SK-N-SH (cell line): Measurements from ENCODE around the gene SLC12A7. TPM values are rescaled to one million over a fixed set of nuclear protein-coding genes. Genes with fewer than 3 reads are reported as not detected.

Experiments
- CTCF ChIA-PET: fragments of 300-600, 350-600 bp; formaldehyde crosslinking; extraction: SDS; loops from one replicate; lab custom pipeline; 2021; lab: Yijun Ruan, JAX
- POLR2A ChIA-PET: fragments of 350-600 bp; sonication (Branson Sonifier 250); formaldehyde crosslinking; extraction: SDS; loops from one replicate; lab custom pipeline; 2020; ENCODE audit warnings: antibody characterized with exemption, inconsistent platforms; lab: Yijun Ruan, JAX
- DNase-seq: peaks from one replicate; pipeline ENCODE4 v3.0.0; 2012
- H2AFZ ChIP-seq: fragments of 200-600 bp; sonication (generic); 2 replicates; pipeline ENCODE4 v1.8.1; 2016; ENCODE audit warnings: antibody characterized with exemption, mild to moderate bottlenecking, low read depth
- H3F3A ChIP-seq: fragments of 200-600 bp; sonication (generic); replicated peaks from 2 replicates; pipeline ENCODE3; 2016; ENCODE audit warnings: antibody characterized with exemption, mild to moderate bottlenecking; ENCODE audit not compliant: insufficient read depth
- H3K27ac ChIP-seq, 2 experiments: fragments of 200-500 bp in 1 of 2; fragments of 200-600 bp in 1 of 2; sonication (Bioruptor generic) in 1 of 2; sonication (generic), shearing (Covaris generic) in 1 of 2; 2 replicates each; pipeline versions ENCODE4 v1.5.1 to v1.6.1; 2014 to 2016; ENCODE audit warnings: low read depth in 2 of 2, inconsistent platforms in 1 of 2, low read length in 1 of 2, mild to moderate bottlenecking in 1 of 2, mixed read lengths in 1 of 2
- H3K27me3 ChIP-seq: fragments of 200-600 bp; sonication (generic), shearing (Covaris generic); 2 replicates; pipeline ENCODE4 v1.6.1; 2016; ENCODE audit warnings: mixed run types; ENCODE audit not compliant: insufficient read depth
- H3K36me3 ChIP-seq, 2 experiments: fragments of 200-500 bp in 1 of 2; fragments of 200-600 bp in 1 of 2; sonication (Bioruptor generic) in 1 of 2; sonication (generic) in 1 of 2; replicated peaks in 1 of 2; 2 replicates each; pipeline versions ENCODE3 to v1.5.1; 2014 to 2016; ENCODE audit warnings: low read length in 1 of 2, mild to moderate bottlenecking in 1 of 2; ENCODE audit not compliant: insufficient read depth in 2 of 2, control insufficient read depth in 1 of 2
- H3K4me1 ChIP-seq, 2 experiments: fragments of 200-500 bp in 1 of 2; fragments of 200-600 bp in 1 of 2; sonication (Bioruptor generic) in 1 of 2; sonication (generic), shearing (Covaris generic) in 1 of 2; 2 replicates each; pipeline versions ENCODE4 v1.5.1 to v1.6.1; 2014 to 2016; ENCODE audit warnings: low read depth in 1 of 2, low read length in 1 of 2, mixed run types in 1 of 2; ENCODE audit not compliant: insufficient read depth in 2 of 2, control insufficient read depth in 1 of 2
- H3K4me2 ChIP-seq: fragments of 200-600 bp; sonication (generic), shearing (Covaris generic); 2 replicates; pipeline ENCODE4 v1.6.1; 2017; ENCODE audit warnings: mixed run types
- H3K4me3 ChIP-seq, 2 experiments: fragments of 200-500 bp in 1 of 2; fragments of 200-600 bp in 1 of 2; sonication (Bioruptor generic) in 1 of 2; sonication (generic), shearing (Covaris generic) in 1 of 2; 2 replicates each; pipeline versions ENCODE4 v1.5.1 to v1.8.1; 2014 to 2016; ENCODE audit warnings: low read depth in 2 of 2, inconsistent platforms in 1 of 2, low read length in 1 of 2, mild to moderate bottlenecking in 1 of 2, mixed read lengths in 1 of 2, moderate library complexity in 1 of 2
- H3K79me2 ChIP-seq: fragments of 200-600 bp; sonication (generic); 2 replicates; pipeline ENCODE4 v1.8.1; 2017; ENCODE audit warnings: mild to moderate bottlenecking; ENCODE audit not compliant: insufficient read depth
- H3K9ac ChIP-seq: fragments of 200-600 bp; sonication (generic); 2 replicates; pipeline ENCODE4 v1.6.1; 2017; ENCODE audit warnings: mixed run types
- H3K9me2 ChIP-seq: fragments of 200-600 bp; sonication (generic); 2 replicates; pipeline ENCODE4 v1.6.1; 2017; ENCODE audit warnings: mixed run types
- H3K9me3 ChIP-seq: fragments of 200-600 bp; sonication (generic); 2 replicates; pipeline ENCODE4 v1.6.1; 2017; ENCODE audit warnings: mixed run types, mild to moderate bottlenecking, moderate library complexity
- H4K20me1 ChIP-seq: fragments of 200-600 bp; sonication (generic); 2 replicates; pipeline ENCODE4 v1.6.1; 2017; ENCODE audit warnings: mild to moderate bottlenecking, mixed run types; ENCODE audit not compliant: insufficient read depth
- CTCF ChIP-seq: fragments of 200-600 bp; sonication (generic); IDR thresholded peaks from 2 replicates; pipeline ENCODE4 v1.6.1; 2017; ENCODE audit warnings: antibody characterized with exemption, mild to moderate bottlenecking, moderate library complexity
- ELF1 ChIP-seq: IDR thresholded peaks from 2 replicates; pipeline ENCODE4 v1.4.0; 2012
- FOXJ3 ChIP-seq: sonication (generic); formaldehyde crosslinking; IDR thresholded peaks from 2 replicates; pipeline ENCODE4 v1.5.1; 2020; ENCODE audit warnings: mild to moderate bottlenecking, missing genetic modification reagents
- FOXM1 ChIP-seq: IDR thresholded peaks from 2 replicates; pipeline ENCODE4 v1.4.0; 2012; ENCODE audit warnings: low read depth, mild to moderate bottlenecking
- GABPA ChIP-seq: IDR thresholded peaks from 2 replicates; pipeline ENCODE4 v1.4.0; 2012; ENCODE audit warnings: low read depth, mild to moderate bottlenecking
- GATA2 ChIP-seq: sonication (generic); formaldehyde crosslinking; IDR thresholded peaks from 2 replicates; pipeline ENCODE4 v1.5.0; 2020; ENCODE audit warnings: mild to moderate bottlenecking, missing genetic modification reagents
- IRF3 ChIP-seq: fragments of 150-350 bp; IDR thresholded peaks from 2 replicates; pipeline ENCODE4 v1.6.1; 2016; ENCODE audit warnings: mild to moderate bottlenecking, low read depth, low read length
- JUND ChIP-seq: IDR thresholded peaks from 2 replicates; pipeline ENCODE4 v1.4.0; 2012
- MEF2A ChIP-seq: IDR thresholded peaks from 2 replicates; pipeline ENCODE4 v1.4.0; 2012; ENCODE audit warnings: low read depth, borderline replicate concordance
- MXI1 ChIP-seq: IDR thresholded peaks from 2 replicates; pipeline ENCODE4 v1.6.1; 2012; ENCODE audit warnings: mild to moderate bottlenecking, low read depth, low read length, improper control_type of control experiment
- NFIC ChIP-seq: IDR thresholded peaks from 2 replicates; pipeline ENCODE4 v1.4.0; 2012; ENCODE audit warnings: borderline replicate concordance
- NRF1 ChIP-seq: IDR thresholded peaks from 2 replicates; pipeline ENCODE4 v1.6.1; 2012; ENCODE audit warnings: low read depth, mild to moderate bottlenecking, low read length
- REST ChIP-seq: IDR thresholded peaks from 2 replicates; pipeline ENCODE4 v1.6.1; 2012; ENCODE audit warnings: mild to moderate bottlenecking, low read depth, low read length, moderate library complexity
- SIN3A ChIP-seq: IDR thresholded peaks from 2 replicates; pipeline ENCODE4 v1.6.1; 2012; ENCODE audit warnings: low read depth, mild to moderate bottlenecking, low read length, moderate library complexity, borderline replicate concordance
- SMC3 ChIP-seq: IDR thresholded peaks from 2 replicates; pipeline ENCODE4 v1.6.1; 2012; ENCODE audit warnings: low read depth, low read length, improper control_type of control experiment
- TCF12 ChIP-seq: IDR thresholded peaks from 2 replicates; pipeline ENCODE4 v1.4.0; 2012
- TEAD4 ChIP-seq: IDR thresholded peaks from 2 replicates; pipeline ENCODE4 v1.4.0; 2012; ENCODE audit warnings: mild to moderate bottlenecking, borderline replicate concordance; ENCODE audit not compliant: insufficient read depth
- USF1 ChIP-seq: IDR thresholded peaks from 2 replicates; pipeline ENCODE4 v1.4.0; 2012; ENCODE audit warnings: low read depth, borderline replicate concordance
- YY1 ChIP-seq: IDR thresholded peaks from 2 replicates; pipeline ENCODE4 v1.4.0; 2012; ENCODE audit warnings: low read depth, mild to moderate bottlenecking
- WGBS: methylation state at CpG from one replicate; pipeline ENCODE4 v1.1.6; 2017; ENCODE audit warnings: low lambda C conversion rate; 5-methylcytosine and 5-hydroxymethylcytosine counted together
- polyA plus RNA-seq, 3 experiments: library from polyadenylated mRNA; depleted of rRNA; stranded (reverse); fragments of >200 nt; gene quantifications; 2 replicates each; pipeline ENCODE4 v1.2.3, GENCODE V29; 2012

SLC12A7 gene
- polyA plus RNA-seq, 1 of the 3 experiments (the other 2 are of a cell fraction): 2.6 TPM

GRCh38 chr5:1012313-1012841 is 99.5 kb downstream of the SLC12A7 start:
- H4K20me1 ChIP-seq: no peaks in the 10 kb centered on the region

DNA sequence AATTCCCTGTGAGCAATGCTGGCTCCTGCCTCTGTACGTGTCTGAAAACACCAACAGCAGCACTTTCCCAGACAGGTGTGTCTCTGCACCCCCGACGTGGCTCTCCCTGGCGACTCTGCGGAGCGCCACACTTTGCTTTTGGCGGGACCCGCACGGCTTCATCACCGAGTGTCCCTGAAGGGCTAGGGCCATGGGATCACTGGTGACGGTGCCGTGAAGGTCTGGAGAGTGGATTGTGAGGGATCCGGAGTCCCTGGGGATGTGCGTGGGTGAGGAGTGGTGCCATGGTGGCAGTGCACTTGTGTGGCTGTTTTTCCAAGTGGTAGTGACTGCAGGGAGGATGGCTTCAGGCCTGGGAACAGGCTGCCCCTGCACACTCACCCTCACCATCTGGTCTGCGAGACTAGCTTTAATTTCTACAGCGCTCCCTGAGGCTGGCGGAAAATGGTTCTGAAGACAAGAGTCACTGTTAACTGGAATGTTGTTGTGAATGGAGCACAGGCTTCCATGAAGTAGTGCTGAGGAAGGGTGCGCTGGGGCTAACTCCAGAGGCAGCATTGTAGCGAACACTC is 100.0 kb downstream of the SLC12A7 start:
- no peaks in the 10 kb centered on the region for H3K9me2 ChIP-seq
- H2AFZ ChIP-seq: no peak overlapping the region
- ChIA-PET CTCF (interaction anchor here (0.7 to 6.5 kb wide), 5 partner anchors 63 to 156 kb away, joined by 3 to 44 read pairs (median 4); no protein-coding TSS in a partner anchor), POLR2A (no interaction called here)
- WGBS: 56% methylated on average over 9 of the region's 19 CpGs
- H4K20me1 ChIP-seq: no peaks in the 10 kb centered on the region
- no peak overlapping the region for H3K4me2 ChIP-seq
- no peaks in the 10 kb centered on the region for H3K36me3 ChIP-seq
- H3K4me3 ChIP-seq: no peak overlapping the region
- no peaks in the 10 kb centered on the region for H3K9me3 ChIP-seq
- H3K9ac ChIP-seq: no peak overlapping the region
- H3F3A ChIP-seq: no peaks in the 10 kb centered on the region
- no peak for DNase-seq
- H3K27ac ChIP-seq: no peak overlapping the region
- H3K27me3 ChIP-seq: peaks cover 39% of the 10 kb centered on the region
- H3K79me2 ChIP-seq: no peaks in the 10 kb centered on the region
- H3K4me1 ChIP-seq: no peaks in the 10 kb centered on the region; a peak in 1 of 4 replicates
- no peak for TF ChIP-seq MEF2A
- no peak for TF ChIP-seq GABPA
- TF ChIP-seq SMC3: no peak
- no peak for TF ChIP-seq USF1
- no peak for TF ChIP-seq TCF12
- TF ChIP-seq FOXM1: no peak
- TF ChIP-seq MXI1: no peak
- TF ChIP-seq REST: no peak

More at GRCh38 chr5:1012313-1012841, 99.5 kb downstream of the SLC12A7 start:
- H3K27ac ChIP-seq: no peak overlapping the region
- no peak overlapping the region for H3K9ac ChIP-seq
- H3F3A ChIP-seq: no peaks in the 10 kb centered on the region
- H3K4me2 ChIP-seq: no peak overlapping the region
- H3K4me3 ChIP-seq: no peak overlapping the region
- no peak overlapping the region for H2AFZ ChIP-seq
- peaks cover 33% of the 10 kb centered on the region for H3K27me3 ChIP-seq
- CTCF ChIA-PET: interaction anchor here (0.7 to 6.5 kb wide), 3 partner anchors 89 to 155 kb away, joined by 3 to 44 read pairs (median 7); no protein-coding TSS in a partner anchor
- TF ChIP-seq TCF12 (no peak), TEAD4 (no peak), GABPA (no peak), FOXM1 (no peak), CTCF (no peak), JUND (no peak), SIN3A (no peak), NFIC (no peak), GATA2 (CRISPR knock-in tag) (no peak), NRF1 (no peak), IRF3 (no peak), ELF1 (no peak), YY1 (no peak), MXI1 (no peak), FOXJ3 (CRISPR knock-in tag) (no peak)
- no peaks in the 10 kb centered on the region for H3K9me2 ChIP-seq
- POLR2A ChIA-PET: no interaction called here
- no peak for DNase-seq
- no peaks in the 10 kb centered on the region; a peak in 1 of 4 replicates for H3K4me1 ChIP-seq
- WGBS: 25% methylated on average over 5 of the region's 12 CpGs
- H3K36me3 ChIP-seq: no peaks in the 10 kb centered on the region
- no peaks in the 10 kb centered on the region for H3K9me3 ChIP-seq
- no peaks in the 10 kb centered on the region for H3K79me2 ChIP-seq
